B cell (primary cell): ENCODE data around the gene HS1BP3. TPM values are rescaled to one million over a fixed set of nuclear protein-coding genes. Genes with fewer than 3 reads are reported as not detected.

ENCODE experiments used
- ATAC-seq: fragments of 200-7000 bp; cut with Tn5 transposase; one replicate; pipeline ENCODE4 v1.10.0; 2021; ENCODE audit warnings: low read depth, mild to moderate bottlenecking, moderate number of reproducible peaks, moderate library complexity
- CTCF ChIA-PET: fragments of 350-600 bp; sonication (Branson Sonifier 250); formaldehyde crosslinking; loops from one replicate; lab custom pipeline; 2021; ENCODE audit warnings: antibody characterized with exemption, inconsistent platforms; lab: Charles Lee
- POLR2A ChIA-PET: fragments of 350-600 bp; sonication (Branson Sonifier 250); formaldehyde crosslinking; loops from one replicate; lab custom pipeline; 2021; ENCODE audit warnings: antibody characterized with exemption; lab: Charles Lee
- DNase-seq: peaks from one replicate; pipeline ENCODE4 v3.0.0; 2013
- H2AFZ ChIP-seq: 2 replicates; pipeline ENCODE4 v1.6.1; 2012; ENCODE audit warnings: mild to moderate bottlenecking, low read depth, low read length; ENCODE audit not compliant: insufficient read depth, poor library complexity, severe bottlenecking
- H3K27ac ChIP-seq, 2 donors: 1 replicate in 1 of 2; 2 replicates in 1 of 2; pipeline ENCODE4 v1.5.1; 2012 to 2013; ENCODE audit warnings: low read length in 2 of 2, mild to moderate bottlenecking in 2 of 2, moderate library complexity in 1 of 2
- H3K27me3 ChIP-seq, 4 experiments: fragments of 200-600 bp in 1 of 4; sonication (generic) in 1 of 4; replicated peaks in 1 of 4; 1 replicate in 2 of 4; 2 replicates in 2 of 4; pipeline versions ENCODE4 v1.6.1 to v1.7.0; 2013 to 2016; ENCODE audit warnings: low read length in 3 of 4, mild to moderate bottlenecking in 2 of 4, mixed read lengths in 1 of 4, moderate library complexity in 1 of 4; ENCODE audit not compliant: insufficient read depth in 4 of 4, control insufficient read depth in 3 of 4; ENCODE audit errors: control extremely low read depth in 1 of 4
- H3K36me3 ChIP-seq, 2 experiments: replicated peaks in 1 of 2; 1 replicate in 1 of 2; 2 replicates in 1 of 2; pipeline versions ENCODE4 v1.6.1 to v1.7.1; 2013; ENCODE audit warnings: low read length in 1 of 2; ENCODE audit not compliant: insufficient read depth in 2 of 2, control insufficient read depth in 1 of 2; ENCODE audit errors: control extremely low read depth in 1 of 2, extremely low read depth in 1 of 2
- H3K4me1 ChIP-seq, 2 donors: fragments of 200-600 bp in 1 of 2; sonication (generic) in 1 of 2; 1 replicate in 1 of 2; 2 replicates in 1 of 2; pipeline versions ENCODE4 v1.5.1 to v1.6.1; 2013 to 2017; ENCODE audit warnings: low read length in 2 of 2; ENCODE audit not compliant: control insufficient read depth in 2 of 2, insufficient read depth in 2 of 2
- H3K4me2 ChIP-seq: replicated peaks from 2 replicates; pipeline ENCODE3; 2012; ENCODE audit warnings: mild to moderate bottlenecking, low read depth, low read length; ENCODE audit not compliant: poor library complexity, severe bottlenecking
- H3K4me3 ChIP-seq, 5 experiments: fragments of 200-600 bp in 1 of 5; sonication (generic) in 1 of 5; 1 replicate in 3 of 5; 2 replicates in 2 of 5; pipeline versions ENCODE4 v1.5.1 to v1.7.0; 2011 to 2016; ENCODE audit warnings: low read length in 4 of 5, mild to moderate bottlenecking in 4 of 5, low read depth in 2 of 5, control low read depth in 1 of 5, moderate library complexity in 1 of 5; ENCODE audit not compliant: insufficient read depth in 1 of 5; ENCODE audit errors: control extremely low read depth in 1 of 5, extremely low read depth in 1 of 5
- H3K79me2 ChIP-seq: fragments of 200-600 bp; sonication (generic); one replicate; pipeline ENCODE4 v1.6.0; 2016; ENCODE audit warnings: low read length; ENCODE audit not compliant: control insufficient read depth, insufficient read depth
- H3K9ac ChIP-seq: fragments of 200-600 bp; sonication (generic); 2 replicates; pipeline ENCODE4 v1.6.1; 2017; ENCODE audit warnings: mild to moderate bottlenecking, low read length, moderate library complexity
- H3K9me3 ChIP-seq, 3 donors: one replicate each; pipeline versions ENCODE4 v1.6.1 to v1.7.1; 2013; ENCODE audit warnings: low read length in 2 of 3; ENCODE audit not compliant: control insufficient read depth in 2 of 3, insufficient read depth in 1 of 3; ENCODE audit errors: control extremely low read depth in 1 of 3
- H4K20me1 ChIP-seq: 2 replicates; pipeline ENCODE4 v1.6.0; 2012; ENCODE audit warnings: mild to moderate bottlenecking, low read length; ENCODE audit not compliant: insufficient read depth, control insufficient read depth, poor library complexity, severe bottlenecking
- H3K27ac Mint-ChIP-seq: one replicate; pipeline ENCODE4 v1.8.0; 2021; ENCODE audit warnings: mixed read lengths
- H3K27me3 Mint-ChIP-seq: one replicate; pipeline ENCODE4 v1.8.0; 2021; ENCODE audit warnings: mixed read lengths
- H3K4me1 Mint-ChIP-seq: one replicate; pipeline ENCODE4 v1.8.0; 2021; ENCODE audit warnings: mixed read lengths
- H3K4me3 Mint-ChIP-seq: one replicate; pipeline ENCODE4 v1.8.0; 2021; ENCODE audit warnings: mixed read lengths
- H3K9me3 Mint-ChIP-seq: one replicate; pipeline ENCODE4 v1.8.0; 2022; ENCODE audit warnings: mixed read lengths; ENCODE audit not compliant: insufficient read depth
- CTCF ChIP-seq: fragments of 200-600 bp; IDR thresholded peaks from one replicate; pipeline ENCODE4 v1.8.0; 2022; ENCODE audit warnings: antibody characterized with exemption, mild to moderate bottlenecking
- EZH2 ChIP-seq: IDR thresholded peaks from 2 replicates; pipeline ENCODE4 v1.6.1; 2012; ENCODE audit warnings: borderline replicate concordance, low read depth, mild to moderate bottlenecking, moderate library complexity, low read length; ENCODE audit not compliant: insufficient read depth, poor library complexity, severe bottlenecking
- WGBS: methylation state at CpG from one replicate; pipeline ENCODE4 v1.1.5; 2013; ENCODE audit warnings: missing lambda C conversion rate; ENCODE audit not compliant: insufficient coverage; 5-methylcytosine and 5-hydroxymethylcytosine counted together
- intact Hi-C: fragments of 100-400 bp; cut with micrococcal nuclease; formaldehyde crosslinking; loops from one replicate; pipeline ENCODE4 v1.10.0; 2022
- polyA plus RNA-seq: library from polyadenylated mRNA; depleted of rRNA; stranded (reverse); fragments of >200 nt; gene quantifications from 2 replicates; pipeline ENCODE4 v1.2.3, GENCODE V29; 2012
- total RNA-seq, 2 donors: library from RNA; stranded (reverse); fragments of 120-200 nt in 1 of 2; gene quantifications; 1 replicate in 1 of 2; 2 replicates in 1 of 2; pipeline versions ENCODE4 v1.2.3 to v1.2.4, GENCODE V29; 2013 to 2022

The HS1BP3 gene
- total and polyA plus RNA-seq, 2 donors (not counting 1 experiment from before 2014, with no cell fraction given), result 27.8 to 28.7 TPM

GRCh38 chr2:20574930-20575329 lies 76.0 kb downstream of the HS1BP3 start:
- H3K27me3 Mint-ChIP-seq, result no peaks in the 10 kb centered on the region
- TF ChIP-seq CTCF, result no peak
- TF ChIP-seq EZH2, result no peak
- WGBS, result 62% methylated on average over 2 of the region's 6 CpGs
- Histone ChIP-seq H2AFZ (no peak overlapping the region), H3K9me3 (no peaks in the 10 kb centered on the region), H3K4me2 (no peak overlapping the region), H3K4me3 (no peak overlapping the region), H3K79me2 (no peaks in the 10 kb centered on the region), H3K4me1 (peaks cover 27 to 34% of the 10 kb centered on the region in 2 donors), H3K36me3 (no peaks in the 10 kb centered on the region), H3K27ac (no peak overlapping the region), H3K9ac (no peak overlapping the region), H4K20me1 (no peaks in the 10 kb centered on the region), H3K27me3 (no peaks in the 10 kb centered on the region)
- no peak overlapping the region for H3K27ac Mint-ChIP-seq
- ChIA-PET POLR2A (no interaction called here), CTCF (interaction anchor here (1.1 kb wide), 2 partner anchors 116 to 131 kb away, joined by 3 to 6 read pairs; no protein-coding TSS in a partner anchor)
- ATAC-seq (no peak), DNase-seq (no peak)
- intact Hi-C loops, result loop anchor here (5.0 kb wide), 1 partner anchor 128 kb away; the partner anchor contains the start of gene RHOB
- peaks cover 22% of the 10 kb centered on the region for H3K4me1 Mint-ChIP-seq
- H3K4me3 Mint-ChIP-seq, result no peak overlapping the region
- H3K9me3 Mint-ChIP-seq, result no peaks in the 10 kb centered on the region

DNA sequence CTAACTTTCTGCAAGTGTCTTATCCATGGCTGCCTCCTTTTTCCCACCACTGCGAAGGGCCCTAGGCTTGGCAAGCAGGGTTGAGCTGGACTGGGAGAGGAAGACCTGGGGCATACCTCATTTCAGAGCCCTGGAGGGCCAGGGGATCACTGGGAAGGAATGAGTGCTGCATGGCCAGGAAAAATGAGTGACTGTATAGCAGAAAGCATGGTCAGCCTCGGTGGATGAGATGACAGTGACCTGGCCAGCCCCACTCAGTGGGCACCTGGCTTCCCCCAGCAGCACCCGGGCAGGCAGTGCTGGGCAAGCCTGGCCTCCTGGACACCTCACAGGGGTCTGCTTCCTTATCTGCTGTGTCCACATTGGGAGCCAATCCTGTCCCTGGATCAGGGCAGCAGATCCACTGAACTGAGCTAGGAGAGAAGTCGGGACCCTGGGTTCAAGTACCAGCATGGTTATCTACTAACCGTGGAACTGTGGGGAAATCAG lies 76.4 kb downstream of the HS1BP3 start:
- no peak overlapping the region for H3K9ac ChIP-seq
- H3K9me3 ChIP-seq, result no peaks in the 10 kb centered on the region
- DNase-seq (no peak), ATAC-seq (no peak)
- no peaks in the 10 kb centered on the region for H3K36me3 ChIP-seq
- TF ChIP-seq EZH2 (no peak), CTCF (no peak)
- ChIA-PET CTCF (interaction anchor here (1.1 kb wide), 2 partner anchors 115 to 130 kb away, joined by 3 to 6 read pairs; no protein-coding TSS in a partner anchor), POLR2A (no interaction called here)
- 88% methylated on average over 4 of the region's 5 CpGs for WGBS
- Mint-ChIP-seq H3K4me1 (peaks cover 20% of the 10 kb centered on the region), H3K9me3 (no peaks in the 10 kb centered on the region), H3K27me3 (no peaks in the 10 kb centered on the region), H3K4me3 (no peak overlapping the region), H3K27ac (no peak overlapping the region)
- no peaks in the 10 kb centered on the region for H4K20me1 ChIP-seq
- no peak overlapping the region for H3K27ac ChIP-seq
- H2AFZ ChIP-seq, result no peak overlapping the region
- no peak overlapping the region for H3K4me3 ChIP-seq
- H3K4me2 ChIP-seq, result no peak overlapping the region
- H3K79me2 ChIP-seq, result no peaks in the 10 kb centered on the region
- intact Hi-C loops, result no loop called here
- no peaks in the 10 kb centered on the region for H3K27me3 ChIP-seq
- H3K4me1 ChIP-seq, result peaks cover 27 to 34% of the 10 kb centered on the region in 2 donors
